Keratinocyte (primary cell): ENCODE results near the gene CNTNAP5. TPM values are rescaled to one million over a fixed set of nuclear protein-coding genes. Genes with fewer than 3 reads are reported as not detected.

Experiments
- DNase-seq: peaks from one replicate; pipeline ENCODE4 v3.0.0-alpha.2; 2011; ENCODE audit warnings: low read depth, missing footprints, low spot score
- FAIRE-seq: peaks from 2 replicates; lab custom pipeline; 2011; peaks lifted over from hg19 to GRCh38; lab: Jason Lieb, UNC
- H2AFZ ChIP-seq: 2 replicates; pipeline ENCODE4 v1.6.0; 2012; ENCODE audit warnings: low read length, control low read depth, inconsistent platforms; ENCODE audit not compliant: control insufficient read depth
- H3K27ac ChIP-seq: 2 replicates; pipeline ENCODE4 v1.5.1; 2011; ENCODE audit warnings: low read length; ENCODE audit not compliant: control insufficient read depth, insufficient read depth
- H3K27me3 ChIP-seq: 3 replicates; pipeline ENCODE4 v1.6.0; 2011; ENCODE audit warnings: low read length; ENCODE audit not compliant: control insufficient read depth, insufficient read depth; ENCODE audit errors: extremely low read depth
- H3K36me3 ChIP-seq, 2 experiments: 2 replicates in 1 of 2; 3 replicates in 1 of 2; pipeline ENCODE4 v1.5.1; 2011; ENCODE audit warnings: low read length in 2 of 2, mild to moderate bottlenecking in 1 of 2; ENCODE audit not compliant: control insufficient read depth in 2 of 2, insufficient read depth in 2 of 2; ENCODE audit errors: extremely low read depth in 1 of 2
- H3K4me1 ChIP-seq: 3 replicates; pipeline ENCODE4 v1.5.1; 2011; ENCODE audit warnings: low read length; ENCODE audit not compliant: control insufficient read depth, insufficient read depth; ENCODE audit errors: extremely low read depth
- H3K4me2 ChIP-seq: 3 replicates; pipeline ENCODE4 v1.6.0; 2011; ENCODE audit warnings: low read depth, low read length; ENCODE audit not compliant: control insufficient read depth, insufficient read depth; ENCODE audit errors: extremely low read depth
- H3K4me3 ChIP-seq, 3 experiments: fragments of 200-600 bp in 1 of 3; sonication (generic) in 1 of 3; 2 replicates in 2 of 3; 3 replicates in 1 of 3; pipeline ENCODE4 v1.5.1; 2011 to 2016; ENCODE audit warnings: low read length in 3 of 3, mild to moderate bottlenecking in 3 of 3, control low read depth in 2 of 3, inconsistent platforms in 1 of 3, low read depth in 1 of 3, mixed read lengths in 1 of 3, mixed run types in 1 of 3, moderate library complexity in 1 of 3; ENCODE audit not compliant: control insufficient read depth in 2 of 3, insufficient read depth in 2 of 3; ENCODE audit errors: extremely low read depth in 1 of 3
- H3K79me2 ChIP-seq: 2 replicates; pipeline ENCODE4 v1.6.0; 2012; ENCODE audit warnings: low read length; ENCODE audit not compliant: control insufficient read depth, insufficient read depth
- H3K9ac ChIP-seq: 3 replicates; pipeline ENCODE4 v1.6.0; 2011; ENCODE audit warnings: low read length; ENCODE audit not compliant: control insufficient read depth, insufficient read depth; ENCODE audit errors: extremely low read depth
- H3K9me1 ChIP-seq: 3 replicates; pipeline ENCODE4 v1.6.0; 2011; ENCODE audit warnings: low read length; ENCODE audit not compliant: control insufficient read depth, insufficient read depth; ENCODE audit errors: extremely low read depth
- H3K9me3 ChIP-seq: 2 replicates; pipeline ENCODE4 v1.5.1; 2012; ENCODE audit warnings: low read depth, low read length; ENCODE audit not compliant: control insufficient read depth
- H4K20me1 ChIP-seq: 3 replicates; pipeline ENCODE4 v1.6.0; 2011; ENCODE audit warnings: low read length; ENCODE audit not compliant: control insufficient read depth, insufficient read depth; ENCODE audit errors: extremely low read depth
- CTCF ChIP-seq, 3 experiments: IDR thresholded peaks in 1 of 3; conservative IDR thresholded peaks in 1 of 3; optimal IDR thresholded peaks in 1 of 3; 2 replicates in 2 of 3; 3 replicates in 1 of 3; pipeline versions ENCODE3 to v1.5.1; 2011; ENCODE audit warnings: low read length in 3 of 3, mild to moderate bottlenecking in 3 of 3, moderate library complexity in 2 of 3, control low read depth in 1 of 3, inconsistent platforms in 1 of 3; ENCODE audit not compliant: insufficient read depth in 2 of 3; ENCODE audit errors: extremely low read depth in 1 of 3
- EZH2 ChIP-seq: IDR thresholded peaks from one replicate; pipeline ENCODE4 v1.6.1; 2012; ENCODE audit warnings: inconsistent platforms, mild to moderate bottlenecking, low read length, moderate library complexity
- dilution Hi-C: fragments of 300-500 bp; cut with MboI; formaldehyde crosslinking; loops from one replicate; pipeline ENCODE4 v1.7.0; 2020; ENCODE audit warnings: low sequenced_read_pairs; ENCODE audit not compliant: extremely low pct_ligation_motif_present
- polyA plus RNA-seq, 5 experiments: library from polyadenylated mRNA; depleted of rRNA in 3 of 5; stranded (reverse) in 3 of 5; stranded (forward) in 1 of 5; unstranded in 1 of 5; fragments of >200 nt; gene quantifications; 1 replicate in 1 of 5; 2 replicates in 3 of 5; 3 replicates in 1 of 5; pipeline versions ENCODE4 v1.2.1 to v1.2.3, GENCODE V29; 2011 to 2012; ENCODE audit warnings: missing spikeins in 2 of 5, low read depth in 1 of 5, low replicate concordance in 1 of 5

Gene CNTNAP5
- polyA plus RNA-seq, 1 donor (not counting 4 experiments of a cell fraction or from before 2014, with no cell fraction given): not detected

GRCh38 chr2:124582387-124582786 lies 557.3 kb downstream of the CNTNAP5 start:
- no peak for FAIRE-seq
- no peaks in the 10 kb centered on the region for H3K79me2 ChIP-seq
- H3K4me2 ChIP-seq: no peak overlapping the region
- no peaks in the 10 kb centered on the region for H3K9me1 ChIP-seq
- DNase-seq: no peak
- H3K9ac ChIP-seq: no peak overlapping the region
- H3K27me3 ChIP-seq: no peaks in the 10 kb centered on the region
- no peak for TF ChIP-seq CTCF (optimal IDR thresholded peaks at IDR 0.05 in 1 of 3, IDR thresholded peaks at IDR 0.05 in 1 of 3, conservative IDR thresholded peaks at IDR 0.05 in 1 of 3; ENCODE audit: extremely low read depth in 1 of 3, insufficient read depth in 2 of 3, low read length in 3 of 3)
- no peaks in the 10 kb centered on the region for H4K20me1 ChIP-seq
- H3K27ac ChIP-seq: no peak overlapping the region
- H3K9me3 ChIP-seq: no peaks in the 10 kb centered on the region
- dilution Hi-C loops: no loop called here
- H3K4me1 ChIP-seq: no peaks in the 10 kb centered on the region
- no peak overlapping the region for H2AFZ ChIP-seq
- H3K4me3 ChIP-seq: no peak overlapping the region
- H3K36me3 ChIP-seq: no peaks in the 10 kb centered on the region

GRCh38 chr2:124584615-124585014 lies 559.5 kb downstream of the CNTNAP5 start:
- TF ChIP-seq CTCF (optimal IDR thresholded peaks at IDR 0.05 in 1 of 3, IDR thresholded peaks at IDR 0.05 in 1 of 3, conservative IDR thresholded peaks at IDR 0.05 in 1 of 3; ENCODE audit: extremely low read depth in 1 of 3, insufficient read depth in 2 of 3, low read length in 3 of 3) (no peak), EZH2 (no peak)
- H3K9me1 ChIP-seq: no peaks in the 10 kb centered on the region
- FAIRE-seq (no peak), DNase-seq (no peak)
- H2AFZ ChIP-seq: no peak overlapping the region
- H3K36me3 ChIP-seq: no peaks in the 10 kb centered on the region
- no peak overlapping the region for H3K9ac ChIP-seq
- H3K27ac ChIP-seq: no peak overlapping the region
- H4K20me1 ChIP-seq: no peaks in the 10 kb centered on the region
- no peaks in the 10 kb centered on the region for H3K27me3 ChIP-seq
- dilution Hi-C loops: no loop called here
- H3K4me1 ChIP-seq: no peaks in the 10 kb centered on the region
- H3K4me2 ChIP-seq: no peak overlapping the region
- H3K79me2 ChIP-seq: no peaks in the 10 kb centered on the region
- H3K4me3 ChIP-seq: no peak overlapping the region
- no peaks in the 10 kb centered on the region for H3K9me3 ChIP-seq
